ENCODE data around the gene STK17B. TPM values are rescaled to one million over a fixed set of nuclear protein-coding genes. Genes with fewer than 3 reads are reported as not detected.

Gene STK17B
- total and polyA plus RNA-seq, 4 donors = 9.0 to 73.7 (median 27.2) TPM

GRCh38 chr2:196200557-196200956 is 29.2 kb upstream of the STK17B start:
- Histone ChIP-seq H3K27ac (ENCODE audit: low read depth in 1 of 2, low read length in 1 of 2) (no peak overlapping the region), H3K9ac (ENCODE audit: insufficient read depth in 1 of 2, low read length in 2 of 2) (no peak overlapping the region), H3K27me3 (ENCODE audit: control insufficient read depth in 3 of 3, insufficient read depth in 3 of 3, low read length in 2 of 3) (no peaks in the 10 kb centered on the region), H3K4me3 (no peak overlapping the region), H3K9me3 (ENCODE audit: control insufficient read depth in 4 of 4, insufficient read depth in 3 of 4, low read length in 3 of 4) (no peaks in the 10 kb centered on the region), H3K36me3 (ENCODE audit: control insufficient read depth in 4 of 4, insufficient read depth in 4 of 4, low read length in 4 of 4) (peaks cover 0 to 3% (median under 1%) of the 10 kb centered on the region in 4 donors), H3K4me1 (ENCODE audit: control insufficient read depth in 5 of 5, insufficient read depth in 5 of 5, low read length in 5 of 5) (peaks cover 0 to 6% (median 0%) of the 10 kb centered on the region in 5 donors)
- TF ChIP-seq CTCF (IDR thresholded peaks at IDR 0.05; ENCODE audit: control extremely low read depth, extremely low read depth) = no peak
- ATAC-seq (ENCODE audit: insufficient read depth, low FRiP score) (no peak), DNase-seq (no peak)
- 88 to 94% methylated on average over 2 of the region's 2 CpGs for WGBS, 2 donors

DNA sequence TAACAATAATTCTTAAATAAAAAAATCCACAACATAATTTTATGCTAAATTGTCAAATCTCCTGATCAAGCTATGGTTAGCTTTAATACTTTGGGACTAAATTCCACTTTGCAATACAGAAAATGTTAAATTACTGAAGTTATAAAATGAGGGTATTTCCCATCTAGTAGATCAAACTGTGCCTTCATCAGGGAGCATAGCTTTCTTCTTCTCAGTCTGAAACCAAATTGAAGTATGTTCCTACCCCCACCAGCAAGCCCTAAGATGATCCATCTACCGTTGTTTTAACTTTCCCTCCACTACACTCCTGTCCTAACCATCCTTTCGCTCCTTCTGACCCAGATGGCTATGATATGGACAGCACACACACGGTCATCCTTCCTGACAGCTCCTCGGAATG is 24.4 kb upstream of the STK17B start:
- Histone ChIP-seq H3K27me3 (ENCODE audit: control insufficient read depth in 3 of 3, insufficient read depth in 3 of 3, low read length in 2 of 3) (no peaks in the 10 kb centered on the region), H3K27ac (ENCODE audit: low read depth in 1 of 2, low read length in 1 of 2) (no peak overlapping the region), H3K4me3 (no peak overlapping the region), H3K9me3 (ENCODE audit: control insufficient read depth in 4 of 4, insufficient read depth in 3 of 4, low read length in 3 of 4) (no peaks in the 10 kb centered on the region), H3K9ac (ENCODE audit: insufficient read depth in 1 of 2, low read length in 2 of 2) (no peak overlapping the region), H3K36me3 (ENCODE audit: control insufficient read depth in 4 of 4, insufficient read depth in 4 of 4, low read length in 4 of 4) (peaks cover 0 to under 1% (median 0%) of the 10 kb centered on the region in 4 donors), H3K4me1 (ENCODE audit: control insufficient read depth in 5 of 5, insufficient read depth in 5 of 5, low read length in 5 of 5) (peaks cover 0 to 4% (median 0%) of the 10 kb centered on the region in 5 donors)
- 81 to 88% methylated on average over 4 of the region's 4 CpGs for WGBS, 2 donors
- no peak for ATAC-seq (ENCODE audit: insufficient read depth, low FRiP score)
- no peak for TF ChIP-seq CTCF (IDR thresholded peaks at IDR 0.05; ENCODE audit: control extremely low read depth, extremely low read depth)
- no peak for DNase-seq

GRCh38 chr2:196195302-196195701 is 23.9 kb upstream of the STK17B start:
- DNase-seq (no peak), ATAC-seq (ENCODE audit: insufficient read depth, low FRiP score) (no peak)
- 50 to 57% methylated on average over 5 of the region's 5 CpGs for WGBS, 2 donors
- Histone ChIP-seq H3K4me1 (ENCODE audit: control insufficient read depth in 5 of 5, insufficient read depth in 5 of 5, low read length in 5 of 5) (peaks cover 0 to 4% (median 0%) of the 10 kb centered on the region in 5 donors), H3K27me3 (ENCODE audit: control insufficient read depth in 3 of 3, insufficient read depth in 3 of 3, low read length in 2 of 3) (no peaks in the 10 kb centered on the region), H3K27ac (ENCODE audit: low read depth in 1 of 2, low read length in 1 of 2) (no peak overlapping the region), H3K9ac (ENCODE audit: insufficient read depth in 1 of 2, low read length in 2 of 2) (no peak overlapping the region), H3K9me3 (ENCODE audit: control insufficient read depth in 4 of 4, insufficient read depth in 3 of 4, low read length in 3 of 4) (no peaks in the 10 kb centered on the region), H3K36me3 (ENCODE audit: control insufficient read depth in 4 of 4, insufficient read depth in 4 of 4, low read length in 4 of 4) (no peaks in the 10 kb centered on the region), H3K4me3 (no peak overlapping the region)
- TF ChIP-seq CTCF (IDR thresholded peaks at IDR 0.05; ENCODE audit: control extremely low read depth, extremely low read depth) = no peak

- no peak for TF ChIP-seq CTCF (IDR thresholded peaks at IDR 0.05; ENCODE audit: control extremely low read depth, extremely low read depth)
- WGBS, 2 donors = 90 to 100% methylated on average over 1 of the region's 1 CpG
- Histone ChIP-seq H3K9me3 (ENCODE audit: control insufficient read depth in 4 of 4, insufficient read depth in 3 of 4, low read length in 3 of 4) (no peaks in the 10 kb centered on the region), H3K9ac (ENCODE audit: insufficient read depth in 1 of 2, low read length in 2 of 2) (no peak overlapping the region), H3K36me3 (ENCODE audit: control insufficient read depth in 4 of 4, insufficient read depth in 4 of 4, low read length in 4 of 4) (no peaks in the 10 kb centered on the region), H3K4me1 (ENCODE audit: control insufficient read depth in 5 of 5, insufficient read depth in 5 of 5, low read length in 5 of 5) (peaks cover 0 to 4% (median 0%) of the 10 kb centered on the region in 5 donors), H3K27me3 (ENCODE audit: control insufficient read depth in 3 of 3, insufficient read depth in 3 of 3, low read length in 2 of 3) (no peaks in the 10 kb centered on the region), H3K27ac (ENCODE audit: low read depth in 1 of 2, low read length in 1 of 2) (no peak overlapping the region), H3K4me3 (no peak overlapping the region)
- ATAC-seq (ENCODE audit: insufficient read depth, low FRiP score) = no peak
- DNase-seq = no peak
Measured at GRCh38 chr2:196191541-196191940, 20.2 kb upstream of the STK17B start.

All from lung (tissue), 12 donors.